IPS-NIHi7 (cell line): ENCODE data around the gene SNAI3.
A peak's percentile ranks its signal among the peaks of the same experiment; 100 is the strongest.

Experiments used
- DNase-seq: peaks from one replicate; pipeline ENCODE4 v3.0.0; 2012; ENCODE audit warnings: mixed read lengths; ENCODE audit errors: extremely low spot score

SNAI3 gene

GRCh38 chr16:88721815-88722755, 35.8 kb upstream of the SNAI3 start:
- no peak for DNase-seq

GRCh38 chr16:88721236-88721635, 34.9 kb upstream of the SNAI3 start:
- no peak for DNase-seq

- no peak for DNase-seq
Observed at GRCh38 chr16:88720396-88720970, 34.2 kb upstream of the SNAI3 start.

- DNase-seq = no peak
Observed at GRCh38 chr16:88719933-88720296, 33.6 kb upstream of the SNAI3 start.

- DNase-seq = no peak
Observed at GRCh38 chr16:88719267-88719932, 33.1 kb upstream of the SNAI3 start.

- DNase-seq = no peak
Observed at GRCh38 chr16:88718178-88718577, 31.9 kb upstream of the SNAI3 start.

GRCh38 chr16:88716601-88717001, 30.3 kb upstream of the SNAI3 start:
- DNase-seq = no peak

GRCh38 chr16:88716201-88716600, 29.9 kb upstream of the SNAI3 start:
- DNase-seq = no peak

- no peak for DNase-seq
Observed at GRCh38 chr16:88715312-88716190, 29.2 kb upstream of the SNAI3 start.

GRCh38 chr16:88714420-88715302, 28.4 kb upstream of the SNAI3 start:
- no peak for DNase-seq

GRCh38 chr16:88713568-88714419, 27.5 kb upstream of the SNAI3 start:
- no peak for DNase-seq

- no peak for DNase-seq
Observed at GRCh38 chr16:88713054-88713453, 26.7 kb upstream of the SNAI3 start.

- DNase-seq = no peak
Observed at GRCh38 chr16:88712362-88712979, 26.2 kb upstream of the SNAI3 start.

GRCh38 chr16:88711750-88712340, 25.5 kb upstream of the SNAI3 start:
- DNase-seq = peak; percentile 32

GRCh38 chr16:88710556-88710955, 24.2 kb upstream of the SNAI3 start:
- DNase-seq = no peak

- no peak for DNase-seq
Observed at GRCh38 chr16:88706965-88707826, 20.9 kb upstream of the SNAI3 start.

- DNase-seq = peak; percentile 99
Observed at GRCh38 chr16:88706229-88706964, 20.1 kb upstream of the SNAI3 start, which contains the start of the genes CTU2 and RNF166. Gene CTU2 (plus strand): TSS chr16:88706503. CDS start chr16:88706531, 28 bp downstream. Gene RNF166 (minus strand): TSS chr16:88706408. CDS start chr16:88706325, 83 bp downstream.
